HCT116 (cell line): ENCODE measurements around the gene POLD2. TPM values are rescaled to one million over a fixed set of nuclear protein-coding genes. Genes with fewer than 3 reads are reported as not detected.

ENCODE experiments used
- ATAC-seq: fragments of 200-7000 bp; cut with Tn5 transposase; 2 replicates; pipeline ENCODE4 v1.9.1; 2020; ENCODE audit warnings: mild to moderate bottlenecking, moderate library complexity
- BruUV-seq: library from RNA; stranded (reverse); fragments of 400-500 nt; replicated peaks from 2 replicates; lab custom pipeline; 2021; lab: Mats Ljungman, UMichigan
- CTCF ChIA-PET: fragments of 300-600 bp; sonication (Branson Sonifier 250); formaldehyde crosslinking; loops from one replicate; lab custom pipeline; 2021; ENCODE audit warnings: antibody characterized with exemption; lab: Charles Lee
- POLR2A ChIA-PET: fragments of 300-600, 350-600 bp; sonication (Branson Sonifier 250); formaldehyde crosslinking; loops from one replicate; lab custom pipeline; 2021; ENCODE audit warnings: antibody characterized with exemption; lab: Charles Lee
- RAD21 ChIA-PET, 2 experiments: fragments of 300-600 bp; sonication (Branson Sonifier 250); formaldehyde crosslinking; loops; one replicate each; lab custom pipeline; 2023; ENCODE audit warnings: low total read pairs in 2 of 2; ENCODE audit not compliant: uncharacterized antibody in 2 of 2, unreplicated experiment in 2 of 2, low non-redundant PET in 1 of 2; lab: Charles Lee
- DNase-seq: peaks from one replicate; pipeline ENCODE4 v3.0.0-alpha.2; 2010; ENCODE audit warnings: low read depth, low spot score
- H2AFZ ChIP-seq: fragments of 200-600 bp; shearing (Covaris generic), sonication (generic); 2 replicates; pipeline ENCODE4 v1.6.1; 2017; ENCODE audit warnings: low read depth, mixed run types, mixed read lengths, antibody characterized with exemption, low read length; ENCODE audit not compliant: poor library complexity, severe bottlenecking
- H3K27ac ChIP-seq: 2 replicates; pipeline ENCODE4 v1.5.1; 2012; ENCODE audit warnings: low read depth, low read length
- H3K27me3 ChIP-seq: fragments of 200-600 bp; sonication (generic); 2 replicates; pipeline ENCODE4 v1.6.1; 2016; ENCODE audit warnings: mixed run types, low read length, mixed read lengths; ENCODE audit not compliant: insufficient read depth
- H3K36me3 ChIP-seq, 2 experiments: fragments of 200-500 bp in 1 of 2; fragments of 200-600 bp in 1 of 2; sonication (Bioruptor generic) in 1 of 2; sonication (generic) in 1 of 2; 2 replicates each; pipeline versions ENCODE4 v1.5.1 to v1.6.1; 2014 to 2016; ENCODE audit warnings: low read length in 2 of 2, inconsistent platforms in 1 of 2, mixed read lengths in 1 of 2, mixed run types in 1 of 2; ENCODE audit not compliant: insufficient read depth in 2 of 2, control insufficient read depth in 1 of 2
- H3K4me1 ChIP-seq, 2 experiments: fragments of 200-600 bp in 1 of 2; sonication (generic) in 1 of 2; 2 replicates each; pipeline versions ENCODE4 v1.5.1 to v1.6.1; 2012 to 2017; ENCODE audit warnings: low read length in 2 of 2, inconsistent platforms in 1 of 2, mild to moderate bottlenecking in 1 of 2, mixed read lengths in 1 of 2, mixed run types in 1 of 2, moderate library complexity in 1 of 2; ENCODE audit not compliant: insufficient read depth in 2 of 2, control insufficient read depth in 1 of 2
- H3K4me2 ChIP-seq: fragments of 200-600 bp; sonication (generic); 2 replicates; pipeline ENCODE4 v1.6.1; 2017; ENCODE audit warnings: mixed run types, low read length, mixed read lengths
- H3K4me3 ChIP-seq, 2 experiments: fragments of 200-600 bp in 1 of 2; sonication (generic) in 1 of 2; replicated peaks in 1 of 2; 2 replicates each; pipeline ENCODE4 v1.5.1; 2011 to 2016; ENCODE audit warnings: low read length in 2 of 2, control low read depth in 1 of 2, low read depth in 1 of 2, mild to moderate bottlenecking in 1 of 2, mixed read lengths in 1 of 2, mixed run types in 1 of 2
- H3K79me2 ChIP-seq: fragments of 200-600 bp; sonication (generic); 2 replicates; pipeline ENCODE4 v1.6.1; 2017; ENCODE audit warnings: mild to moderate bottlenecking, mixed run types, low read length, moderate library complexity, mixed read lengths; ENCODE audit not compliant: insufficient read depth
- H3K9ac ChIP-seq: fragments of 200-600 bp; sonication (generic); 2 replicates; pipeline ENCODE4 v1.6.1; 2016; ENCODE audit warnings: low read length, mixed read lengths
- H3K9me2 ChIP-seq: fragments of 200-600 bp; sonication (generic), shearing (Covaris generic); 2 replicates; pipeline ENCODE4 v1.6.1; 2017; ENCODE audit warnings: mixed run types, mild to moderate bottlenecking, moderate library complexity; ENCODE audit not compliant: insufficient read depth
- H3K9me3 ChIP-seq, 2 experiments: fragments of 200-500 bp in 1 of 2; fragments of 200-600 bp in 1 of 2; sonication (Bioruptor generic) in 1 of 2; sonication (generic) in 1 of 2; 2 replicates each; pipeline ENCODE4 v1.6.1; 2014 to 2017; ENCODE audit warnings: low read length in 2 of 2, mixed read lengths in 2 of 2, inconsistent platforms in 1 of 2, low read depth in 1 of 2, mild to moderate bottlenecking in 1 of 2, mixed run types in 1 of 2, moderate library complexity in 1 of 2; ENCODE audit not compliant: control insufficient read depth in 1 of 2, insufficient read depth in 1 of 2
- H4K20me1 ChIP-seq: fragments of 200-600 bp; sonication (generic), shearing (Covaris generic); 2 replicates; pipeline ENCODE4 v1.6.1; 2017; ENCODE audit warnings: mixed run types, mild to moderate bottlenecking, moderate library complexity; ENCODE audit not compliant: insufficient read depth
- SIN3A ChIP-seq: IDR thresholded peaks from 2 replicates; pipeline ENCODE4 v1.6.1; 2012; ENCODE audit warnings: low read depth
- ZBTB33 ChIP-seq: IDR thresholded peaks from 2 replicates; pipeline ENCODE4 v1.6.1; 2011; ENCODE audit warnings: mild to moderate bottlenecking, low read length, moderate library complexity; ENCODE audit not compliant: insufficient replicate concordance; ENCODE audit errors: extremely low read depth
- intact Hi-C: fragments of 100-400 bp; cut with micrococcal nuclease; formaldehyde crosslinking; loops from 2 replicates; pipeline ENCODE4 v1.10.0; 2022
- total RNA-seq: library from RNA; stranded (reverse); gene quantifications from one replicate; pipeline ENCODE4 v1.2.1, GENCODE V29; 2021; ENCODE audit not compliant: unreplicated experiment

The POLD2 gene
- total RNA-seq, 1 experiment from 2014 or later: 237 TPM

DNA sequence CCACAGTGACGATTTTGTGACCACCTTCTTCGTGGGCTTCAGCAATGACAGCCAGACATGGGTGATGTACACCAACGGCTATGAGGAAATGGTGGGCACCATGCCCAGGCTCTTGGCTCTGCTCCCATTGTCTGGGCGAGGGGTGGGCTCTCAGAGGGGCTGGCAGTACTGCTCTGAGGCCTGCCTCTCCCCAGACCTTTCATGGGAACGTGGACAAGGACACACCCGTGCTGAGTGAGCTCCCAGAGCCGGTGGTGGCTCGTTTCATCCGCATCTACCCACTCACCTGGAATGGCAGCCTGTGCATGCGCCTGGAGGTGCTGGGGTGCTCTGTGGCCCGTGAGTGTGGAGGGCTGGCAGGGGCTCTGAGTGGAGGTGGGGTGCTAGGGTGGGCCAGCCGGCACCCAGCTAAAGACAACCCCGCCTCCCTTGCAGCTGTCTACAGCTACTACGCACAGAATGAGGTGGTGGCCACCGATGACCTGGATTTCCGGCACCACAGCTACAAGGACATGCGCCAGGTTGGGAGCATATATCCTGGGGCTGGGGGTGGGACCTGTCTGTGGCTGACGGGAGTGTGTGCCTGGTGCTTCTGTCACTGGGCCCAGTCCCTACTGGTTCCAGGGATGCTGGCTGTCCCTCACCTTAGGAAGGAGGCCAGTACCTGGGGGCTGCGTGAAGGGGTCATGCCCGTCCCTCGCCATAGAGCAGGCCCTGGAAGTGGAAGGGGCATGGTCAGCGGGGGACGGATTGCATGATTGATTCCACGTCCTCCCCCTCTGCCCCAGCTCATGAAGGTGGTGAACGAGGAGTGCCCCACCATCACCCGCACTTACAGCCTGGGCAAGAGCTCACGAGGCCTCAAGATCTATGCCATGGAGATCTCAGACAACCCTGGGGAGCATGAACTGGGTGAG is 12.4 kb downstream of the POLD2 start (continued):
- no peak for TF ChIP-seq ZBTB33

DNA sequence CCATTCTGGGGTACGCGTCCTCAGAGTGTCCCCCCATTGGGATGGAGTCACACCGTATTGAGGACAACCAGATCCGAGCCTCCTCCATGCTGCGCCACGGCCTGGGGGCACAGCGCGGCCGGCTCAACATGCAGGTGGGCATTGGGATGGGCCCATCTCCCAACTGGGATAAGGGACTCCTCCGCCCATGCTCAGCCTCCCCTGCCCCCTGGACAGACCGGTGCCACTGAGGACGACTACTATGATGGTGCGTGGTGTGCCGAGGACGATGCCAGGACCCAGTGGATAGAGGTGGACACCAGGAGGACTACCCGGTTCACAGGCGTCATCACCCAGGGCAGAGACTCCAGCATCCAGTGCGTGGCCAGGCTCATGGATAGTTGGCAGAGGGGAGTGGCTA is 13.4 kb downstream of the POLD2 start:
- POLR2A ChIA-PET: no interaction called here
- Histone ChIP-seq H4K20me1 (no peaks in the 10 kb centered on the region), H3K4me3 (no peak overlapping the region), H3K79me2 (no peaks in the 10 kb centered on the region), H2AFZ (no peak overlapping the region), H3K9me2 (no peaks in the 10 kb centered on the region), H3K9ac (no peak overlapping the region), H3K9me3 (no peaks in the 10 kb centered on the region), H3K27ac (no peak overlapping the region), H3K4me2 (no peak overlapping the region), H3K27me3 (no peaks in the 10 kb centered on the region), H3K4me1 (peaks cover 0 to 6% of the 10 kb centered on the region in 2 experiments; a peak in 2 of 4 replicates), H3K36me3 (no peaks in the 10 kb centered on the region; a peak in 1 of 4 replicates)
- RAD21 ChIA-PET: no interaction called here
- DNase-seq (no peak), ATAC-seq (no peak)
- CTCF ChIA-PET: no interaction called here
- BruUV-seq: no TSS peak
- intact Hi-C loops: no loop called here
- TF ChIP-seq SIN3A: no peak
- TF ChIP-seq, all 23 proteins: peak for 0
